HL-60 (cell line): ENCODE measurements around the gene ACAD10.

Experiments
- GABPA ChIP-seq: IDR thresholded peaks from 2 replicates; pipeline ENCODE4 v1.6.1; 2012; ENCODE audit warnings: low read depth
- POLR2AphosphoS5 ChIP-seq: IDR thresholded peaks from 2 replicates; pipeline ENCODE4 v1.6.1; 2012; ENCODE audit warnings: low read depth
- SPI1 ChIP-seq: IDR thresholded peaks from 2 replicates; pipeline ENCODE4 v1.6.1; 2012; ENCODE audit warnings: low read depth, mild to moderate bottlenecking, borderline replicate concordance
- TF ChIP-seq, protein P1 (sequence below): IDR thresholded peaks from one replicate; pipeline ENCODE4 v1.5.1; 2011; ENCODE audit warnings: low read length, control low read depth, inconsistent platforms; ENCODE audit not compliant: insufficient read depth
- TF ChIP-seq, protein P2 (sequence below): IDR thresholded peaks from 2 replicates; pipeline ENCODE4 v1.6.1; 2012; ENCODE audit warnings: low read depth; ENCODE audit not compliant: insufficient replicate concordance

DNA sequence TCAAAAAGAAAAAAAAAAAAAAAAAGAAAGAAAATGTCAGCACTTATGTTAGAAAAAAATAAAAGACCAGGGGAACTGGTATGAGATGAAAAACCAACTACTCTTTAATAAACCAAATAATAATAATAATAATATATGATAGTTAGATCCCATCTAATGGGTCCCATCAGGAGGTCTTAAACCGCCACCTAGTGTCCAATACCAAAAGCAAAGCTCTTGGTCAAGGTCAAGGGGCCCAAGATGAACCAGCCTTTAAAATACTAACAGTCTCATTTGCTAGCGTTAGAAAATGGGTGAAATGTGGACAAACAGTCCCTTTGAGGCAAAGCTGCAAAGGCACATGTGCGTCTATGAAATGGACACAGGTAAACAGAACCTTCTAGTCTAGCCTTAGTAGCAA lies 12.3 kb upstream of the ACAD10 start:
- TF ChIP-seq POLR2AphosphoS5 (no peak), GABPA (no peak), SPI1 (no peak)
- TF ChIP-seq, protein P1, sequence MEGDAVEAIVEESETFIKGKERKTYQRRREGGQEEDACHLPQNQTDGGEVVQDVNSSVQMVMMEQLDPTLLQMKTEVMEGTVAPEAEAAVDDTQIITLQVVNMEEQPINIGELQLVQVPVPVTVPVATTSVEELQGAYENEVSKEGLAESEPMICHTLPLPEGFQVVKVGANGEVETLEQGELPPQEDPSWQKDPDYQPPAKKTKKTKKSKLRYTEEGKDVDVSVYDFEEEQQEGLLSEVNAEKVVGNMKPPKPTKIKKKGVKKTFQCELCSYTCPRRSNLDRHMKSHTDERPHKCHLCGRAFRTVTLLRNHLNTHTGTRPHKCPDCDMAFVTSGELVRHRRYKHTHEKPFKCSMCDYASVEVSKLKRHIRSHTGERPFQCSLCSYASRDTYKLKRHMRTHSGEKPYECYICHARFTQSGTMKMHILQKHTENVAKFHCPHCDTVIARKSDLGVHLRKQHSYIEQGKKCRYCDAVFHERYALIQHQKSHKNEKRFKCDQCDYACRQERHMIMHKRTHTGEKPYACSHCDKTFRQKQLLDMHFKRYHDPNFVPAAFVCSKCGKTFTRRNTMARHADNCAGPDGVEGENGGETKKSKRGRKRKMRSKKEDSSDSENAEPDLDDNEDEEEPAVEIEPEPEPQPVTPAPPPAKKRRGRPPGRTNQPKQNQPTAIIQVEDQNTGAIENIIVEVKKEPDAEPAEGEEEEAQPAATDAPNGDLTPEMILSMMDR, result no peak
- TF ChIP-seq, protein P2, sequence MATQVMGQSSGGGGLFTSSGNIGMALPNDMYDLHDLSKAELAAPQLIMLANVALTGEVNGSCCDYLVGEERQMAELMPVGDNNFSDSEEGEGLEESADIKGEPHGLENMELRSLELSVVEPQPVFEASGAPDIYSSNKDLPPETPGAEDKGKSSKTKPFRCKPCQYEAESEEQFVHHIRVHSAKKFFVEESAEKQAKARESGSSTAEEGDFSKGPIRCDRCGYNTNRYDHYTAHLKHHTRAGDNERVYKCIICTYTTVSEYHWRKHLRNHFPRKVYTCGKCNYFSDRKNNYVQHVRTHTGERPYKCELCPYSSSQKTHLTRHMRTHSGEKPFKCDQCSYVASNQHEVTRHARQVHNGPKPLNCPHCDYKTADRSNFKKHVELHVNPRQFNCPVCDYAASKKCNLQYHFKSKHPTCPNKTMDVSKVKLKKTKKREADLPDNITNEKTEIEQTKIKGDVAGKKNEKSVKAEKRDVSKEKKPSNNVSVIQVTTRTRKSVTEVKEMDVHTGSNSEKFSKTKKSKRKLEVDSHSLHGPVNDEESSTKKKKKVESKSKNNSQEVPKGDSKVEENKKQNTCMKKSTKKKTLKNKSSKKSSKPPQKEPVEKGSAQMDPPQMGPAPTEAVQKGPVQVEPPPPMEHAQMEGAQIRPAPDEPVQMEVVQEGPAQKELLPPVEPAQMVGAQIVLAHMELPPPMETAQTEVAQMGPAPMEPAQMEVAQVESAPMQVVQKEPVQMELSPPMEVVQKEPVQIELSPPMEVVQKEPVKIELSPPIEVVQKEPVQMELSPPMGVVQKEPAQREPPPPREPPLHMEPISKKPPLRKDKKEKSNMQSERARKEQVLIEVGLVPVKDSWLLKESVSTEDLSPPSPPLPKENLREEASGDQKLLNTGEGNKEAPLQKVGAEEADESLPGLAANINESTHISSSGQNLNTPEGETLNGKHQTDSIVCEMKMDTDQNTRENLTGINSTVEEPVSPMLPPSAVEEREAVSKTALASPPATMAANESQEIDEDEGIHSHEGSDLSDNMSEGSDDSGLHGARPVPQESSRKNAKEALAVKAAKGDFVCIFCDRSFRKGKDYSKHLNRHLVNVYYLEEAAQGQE, result no peak
